KOPT-K1 (cell line): Measurements from ENCODE around the gene SLC13A5.
A peak's percentile ranks its signal among the peaks of the same experiment; 100 is the strongest.
"Not testable (repeated sequence)": the region's sequence is repeated elsewhere in the genome, so short reads cannot be mapped to it uniquely, and the experiment has no call there.

Experiments
- H3K27ac ChIP-seq: fragments of 200-600 bp; sonication (generic); 2 replicates; pipeline ENCODE4 v1.5.1; 2016; ENCODE audit warnings: antibody characterized with exemption, mild to moderate bottlenecking, low read depth, low read length; ENCODE audit not compliant: poor library complexity, severe bottlenecking
- H3K36me3 ChIP-seq: fragments of 200-600 bp; sonication (generic); 2 replicates; pipeline ENCODE4 v1.5.1; 2017; ENCODE audit warnings: antibody characterized with exemption, mild to moderate bottlenecking, low read length, moderate library complexity; ENCODE audit not compliant: insufficient read depth
- H3K9me3 ChIP-seq: fragments of 200-600 bp; sonication (generic); 2 replicates; pipeline ENCODE4 v1.5.1; 2017; ENCODE audit warnings: antibody characterized with exemption, low read length, mild to moderate bottlenecking; ENCODE audit not compliant: insufficient read depth, poor library complexity, severe bottlenecking

Gene SLC13A5

DNA sequence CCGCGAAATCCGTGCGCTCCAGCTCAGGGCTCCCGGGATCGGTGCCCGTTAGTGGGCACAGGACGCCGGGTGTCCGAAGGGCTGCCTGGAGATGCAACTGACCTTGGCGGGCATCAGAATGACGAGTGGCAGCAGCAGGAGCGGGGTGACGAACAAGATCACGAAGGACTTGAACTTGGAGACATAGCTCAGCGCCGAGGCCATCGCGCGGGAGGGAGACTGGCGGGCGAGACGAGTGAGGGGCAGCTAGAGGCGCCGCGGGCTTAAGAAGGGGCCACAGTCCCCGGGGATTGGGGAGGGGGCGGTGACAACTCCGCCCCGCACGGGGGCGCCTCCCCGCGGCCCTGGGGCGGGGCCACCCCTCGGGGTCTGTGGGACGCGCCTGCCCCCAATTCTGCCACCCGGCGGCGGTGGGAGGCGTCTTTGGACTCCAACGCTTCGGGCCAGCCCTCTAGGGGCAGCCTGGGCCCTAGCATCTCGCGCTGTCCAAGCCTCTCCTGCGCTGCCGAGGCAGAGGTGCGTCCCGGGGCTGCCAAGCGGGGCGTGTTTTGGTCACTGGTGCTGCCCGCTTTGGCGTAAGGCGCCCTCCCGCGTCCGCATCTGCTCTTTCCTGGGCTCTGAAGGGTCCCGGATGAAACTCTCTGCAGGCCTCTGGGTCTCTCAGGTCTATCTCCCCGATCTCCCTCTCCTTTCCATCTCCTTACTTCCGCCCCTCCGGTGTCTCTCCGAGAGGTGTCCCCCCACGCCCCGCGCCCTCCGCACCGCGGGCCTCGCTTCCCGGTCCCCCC, at the start of gene SLC13A5:
Gene SLC13A5, minus strand, starts transcription at position 240 of the 788 bp plus-strand sequence. Its CDS starts 36 bp downstream, at position 204.
- H3K27ac ChIP-seq: no peak within 1 kb of the TSS
- H3K36me3 ChIP-seq: no peaks in the 10 kb centered on the region
- no peaks in the 10 kb centered on the region for H3K9me3 ChIP-seq

DNA sequence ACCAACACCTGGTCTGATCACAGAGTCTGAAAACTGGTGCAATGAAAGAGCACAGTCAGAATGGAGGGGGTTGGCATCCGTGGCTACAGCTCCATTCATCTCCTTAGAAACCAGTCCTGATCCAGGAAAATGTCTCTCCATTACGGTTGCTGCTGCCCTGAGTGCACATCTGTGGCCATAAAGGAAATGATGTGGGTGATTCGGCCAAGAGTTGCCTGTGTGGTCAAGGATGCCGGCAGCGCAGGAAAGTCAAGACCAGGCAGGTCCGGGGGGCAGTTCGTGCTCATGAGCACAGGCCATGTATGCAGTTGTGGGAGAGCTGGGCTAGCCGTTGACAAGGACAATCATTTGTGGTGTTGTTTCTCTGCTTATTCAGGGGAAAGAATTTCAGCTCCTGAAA, 48.6 kb upstream of the SLC13A5 start:
- H3K27ac ChIP-seq: no peak overlapping the region
- peaks cover 81% of the 10 kb centered on the region for H3K36me3 ChIP-seq
- H3K9me3 ChIP-seq: peaks cover 11% of the 10 kb centered on the region

DNA sequence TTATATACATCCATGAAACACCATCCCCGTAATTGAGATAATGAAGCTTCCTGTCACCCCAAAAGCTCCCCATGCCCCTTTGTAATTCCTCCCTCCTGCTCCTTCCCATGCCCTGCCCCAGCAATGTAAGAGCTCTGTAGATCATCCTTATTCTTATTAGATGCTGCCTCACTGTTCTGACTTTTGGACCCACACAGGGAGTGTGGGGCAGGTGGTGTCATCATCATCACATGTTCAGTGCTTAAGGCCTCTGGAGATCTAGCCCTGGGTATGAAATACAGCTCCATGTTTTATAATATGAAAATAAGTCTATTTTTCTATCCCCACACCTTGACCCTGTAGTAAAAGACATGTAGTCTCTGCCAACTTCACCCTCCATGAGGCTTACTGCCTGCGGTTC, 44.6 kb upstream of the SLC13A5 start:
- Histone ChIP-seq H3K36me3 (peaks cover 46% of the 10 kb centered on the region), H3K27ac (peak overlapping the region; percentile 81), H3K9me3 (no peaks in the 10 kb centered on the region)

DNA sequence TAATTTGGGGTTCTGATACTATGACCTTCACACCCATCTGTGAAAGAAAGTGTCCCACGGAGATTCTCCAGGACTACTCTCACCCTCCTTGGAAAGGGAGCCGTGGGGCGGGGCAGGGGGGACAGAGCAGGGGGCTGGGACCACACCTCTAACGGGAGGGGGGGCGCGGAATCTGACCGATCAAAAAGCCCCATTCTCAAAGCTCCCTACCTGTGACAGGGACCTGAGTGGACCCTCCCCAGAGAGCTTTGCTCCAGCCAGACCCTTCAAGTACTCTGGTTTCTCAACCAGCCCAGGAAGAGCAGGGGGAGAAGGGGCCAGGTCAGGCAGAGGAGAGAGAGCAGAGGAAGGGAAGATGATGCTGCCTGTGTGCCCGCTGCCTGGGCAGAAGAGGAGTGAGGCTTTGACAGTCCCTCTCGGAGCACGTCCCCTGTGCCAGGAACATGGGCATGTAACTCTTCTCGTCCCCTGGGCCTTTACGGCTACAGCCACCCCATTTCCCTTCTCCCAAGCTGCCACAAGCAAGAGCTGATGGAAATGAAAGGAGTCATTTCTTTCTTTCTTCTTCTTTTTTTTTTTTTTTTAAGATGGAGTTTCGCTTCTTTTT, 43.4 kb upstream of the SLC13A5 start:
- Histone ChIP-seq H3K9me3 (no peaks in the 10 kb centered on the region), H3K36me3 (peaks cover 34% of the 10 kb centered on the region), H3K27ac (peak overlapping the region; percentile 81)

DNA sequence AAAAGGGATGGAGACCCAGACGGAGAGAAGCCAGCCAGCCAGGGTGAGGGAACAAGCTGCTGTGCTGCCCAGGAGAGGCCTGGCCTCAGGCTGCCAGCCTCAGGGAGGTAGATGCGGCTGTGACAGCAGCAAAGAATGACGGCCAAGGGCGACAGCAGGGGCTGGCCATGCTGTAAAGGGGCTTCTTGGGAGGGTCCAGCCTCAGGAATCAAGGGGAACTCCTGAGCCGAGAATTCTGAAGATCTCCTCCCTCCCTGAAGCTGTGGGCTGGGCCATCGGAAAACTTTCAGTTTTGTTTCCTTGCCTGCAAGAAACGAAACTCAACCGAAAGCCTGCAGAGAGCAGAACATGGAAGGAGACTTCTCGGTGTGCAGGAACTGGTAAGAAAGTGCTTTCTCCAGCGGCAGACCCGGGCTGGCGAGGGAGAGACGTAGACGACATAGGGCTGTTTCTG, 42.6 kb upstream of the SLC13A5 start, which contains the start of gene XAF1:
Gene XAF1, plus strand, starts transcription at position 316 of the 454 bp plus-strand sequence. Its CDS starts 33 bp downstream, at position 349.
- no peaks in the 10 kb centered on the region for H3K9me3 ChIP-seq
- peak within 1 kb of the TSS; percentile 81 for H3K27ac ChIP-seq
- H3K36me3 ChIP-seq: peaks cover 26% of the 10 kb centered on the region

DNA sequence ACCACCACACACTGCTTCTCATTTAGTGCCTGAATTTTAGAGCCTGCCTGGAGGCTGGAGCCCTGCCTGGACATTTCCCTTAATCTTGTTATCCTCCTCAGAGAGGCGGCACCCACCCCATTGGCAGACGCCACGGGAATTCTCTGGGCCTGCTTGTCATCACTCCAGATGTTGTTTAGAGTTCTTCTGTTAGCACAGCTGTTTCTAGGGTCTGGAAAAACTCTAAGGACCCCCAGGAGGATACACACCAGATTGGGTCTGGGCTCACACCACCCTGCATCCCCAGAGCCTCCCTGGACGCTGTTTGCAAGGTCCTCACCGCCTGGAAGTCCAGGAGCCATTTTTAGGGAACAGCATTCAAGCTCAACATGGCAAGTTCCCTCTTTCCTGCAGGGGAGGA, 42.1 kb upstream of the SLC13A5 start:
- peaks cover 22% of the 10 kb centered on the region for H3K36me3 ChIP-seq
- peak overlapping the region; percentile 81 for H3K27ac ChIP-seq
- no peaks in the 10 kb centered on the region for H3K9me3 ChIP-seq

DNA sequence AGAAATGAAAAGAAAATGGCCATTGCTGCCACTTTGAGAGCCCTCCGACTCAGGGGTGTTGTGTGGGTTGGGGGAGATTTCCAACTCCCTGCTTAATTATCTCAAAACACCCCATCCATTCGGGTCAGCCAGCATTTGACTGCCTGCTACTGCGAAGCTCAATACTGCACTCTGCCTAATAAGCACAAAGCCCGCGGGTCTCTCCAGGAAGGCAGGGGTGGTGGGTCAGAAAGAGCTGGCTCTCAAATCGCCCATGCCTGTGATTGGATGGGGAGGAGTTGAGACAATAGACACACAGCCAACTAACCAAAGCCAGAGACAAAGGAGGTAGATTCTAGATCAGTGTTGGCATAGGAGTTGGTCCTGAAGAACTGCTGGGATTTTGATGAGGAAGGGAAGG, 40.4 kb upstream of the SLC13A5 start:
- Histone ChIP-seq H3K36me3 (peaks cover 6% of the 10 kb centered on the region), H3K9me3 (peaks cover 6% of the 10 kb centered on the region), H3K27ac (no peak overlapping the region)

DNA sequence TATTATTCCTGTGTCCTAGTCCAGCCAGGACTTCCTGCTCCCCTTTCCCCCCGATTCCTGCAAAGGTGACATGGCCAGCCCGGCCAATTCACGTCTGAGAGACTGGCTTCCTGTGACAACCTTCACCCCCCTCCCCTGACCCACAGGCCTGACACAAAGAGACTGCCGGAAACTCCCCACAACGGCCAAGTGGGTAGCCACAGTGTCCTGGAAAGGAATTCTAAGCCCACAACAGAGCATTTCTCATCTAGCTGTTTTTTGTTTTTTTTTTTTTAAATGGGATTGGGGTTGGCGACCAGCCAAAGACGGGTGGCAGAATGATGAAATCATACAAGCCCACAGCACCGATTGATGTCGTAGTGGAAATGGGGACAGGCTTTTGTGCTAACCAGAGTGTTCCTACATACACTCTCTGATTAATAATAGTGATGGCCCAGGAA, 39.9 kb upstream of the SLC13A5 start:
- Histone ChIP-seq H3K27ac (no peak overlapping the region), H3K36me3 (peaks cover 1% of the 10 kb centered on the region; the same call in 1 of the 2 replicates), H3K9me3 (peaks cover 6% of the 10 kb centered on the region)

DNA sequence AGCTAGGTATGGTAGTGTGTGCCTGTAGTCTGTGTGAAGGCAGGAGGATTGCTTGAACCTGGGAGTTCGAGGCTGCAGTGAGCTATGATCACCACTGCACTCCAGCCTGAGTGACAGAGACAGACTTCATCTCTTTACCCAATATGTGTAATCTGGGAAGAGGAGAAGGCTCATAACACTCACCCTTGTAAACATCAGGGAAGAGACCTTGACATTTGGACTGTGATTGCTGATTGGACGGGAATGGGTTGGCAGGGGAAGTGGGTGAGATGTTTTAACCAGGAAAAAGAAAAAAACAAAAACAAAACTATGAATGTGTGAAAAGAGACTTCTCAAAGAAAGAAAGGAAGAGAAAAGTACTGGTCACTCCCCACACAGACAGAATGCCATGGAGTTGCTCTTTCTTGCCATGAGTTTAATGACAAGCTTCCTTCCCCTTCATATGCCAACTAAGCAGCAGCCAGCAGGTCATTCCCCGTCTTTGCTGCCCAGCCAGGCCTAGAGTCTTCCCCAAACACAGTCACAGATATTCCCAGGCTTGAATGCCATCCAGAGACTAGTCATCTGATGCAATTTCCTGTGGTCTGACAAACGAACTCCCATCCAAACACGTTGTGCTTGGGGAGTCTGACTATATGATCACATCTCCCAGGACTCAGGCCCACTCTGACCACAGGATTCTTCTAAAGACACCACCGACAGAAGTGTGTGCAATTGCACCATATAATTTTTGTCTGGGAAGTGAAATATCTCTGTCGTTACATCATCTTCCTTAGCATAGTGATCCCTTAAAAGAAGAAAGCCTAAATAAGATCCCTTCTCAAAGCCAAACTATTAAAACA, 39.1 kb upstream of the SLC13A5 start:
- Histone ChIP-seq H3K9me3 (peaks cover 6% of the 10 kb centered on the region), H3K36me3 (no peaks in the 10 kb centered on the region), H3K27ac (no peak overlapping the region)

DNA sequence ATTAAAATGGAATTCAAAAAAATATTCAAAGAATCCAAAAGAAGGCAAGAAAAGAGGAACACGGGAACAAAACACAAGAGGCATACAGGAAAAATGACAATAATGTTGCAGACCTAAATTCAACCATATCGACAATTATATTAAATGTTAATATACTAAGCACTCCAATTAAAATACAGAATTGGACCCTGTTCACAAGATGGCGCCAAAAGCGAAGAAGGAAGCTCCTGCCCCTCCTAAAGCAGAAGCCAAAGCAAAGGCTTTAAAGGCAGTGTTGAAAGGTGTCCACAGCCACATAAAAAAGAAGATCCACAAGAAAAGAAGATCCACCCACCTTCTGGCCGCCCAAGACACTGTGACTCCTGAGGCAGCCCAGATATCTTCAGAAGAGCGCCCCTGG, 36.4 kb upstream of the SLC13A5 start:
- Histone ChIP-seq H3K36me3 (no peaks in the 10 kb centered on the region), H3K27ac (no peak overlapping the region), H3K9me3 (peaks cover 6% of the 10 kb centered on the region)

DNA sequence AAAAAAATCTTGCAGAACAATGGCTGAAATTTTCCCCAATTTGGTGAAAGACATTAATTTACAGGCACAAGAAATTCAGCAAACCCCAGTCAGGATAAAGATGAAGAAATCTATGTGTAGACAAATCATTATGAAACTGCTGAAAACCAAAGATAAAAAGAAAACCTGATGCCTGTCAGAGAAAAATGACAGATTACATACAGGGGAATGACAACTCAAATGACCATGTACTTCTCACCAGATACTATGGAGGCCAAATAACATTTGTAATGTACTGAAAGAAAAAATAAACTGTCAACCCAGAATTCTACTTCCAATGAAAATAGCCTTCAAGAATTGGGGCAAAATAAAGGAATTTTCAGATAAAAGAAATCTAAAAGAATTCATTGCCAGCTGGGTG, 35.4 kb upstream of the SLC13A5 start:
- Histone ChIP-seq H3K9me3 (peaks cover 6% of the 10 kb centered on the region), H3K36me3 (no peaks in the 10 kb centered on the region), H3K27ac (no peak overlapping the region)

DNA sequence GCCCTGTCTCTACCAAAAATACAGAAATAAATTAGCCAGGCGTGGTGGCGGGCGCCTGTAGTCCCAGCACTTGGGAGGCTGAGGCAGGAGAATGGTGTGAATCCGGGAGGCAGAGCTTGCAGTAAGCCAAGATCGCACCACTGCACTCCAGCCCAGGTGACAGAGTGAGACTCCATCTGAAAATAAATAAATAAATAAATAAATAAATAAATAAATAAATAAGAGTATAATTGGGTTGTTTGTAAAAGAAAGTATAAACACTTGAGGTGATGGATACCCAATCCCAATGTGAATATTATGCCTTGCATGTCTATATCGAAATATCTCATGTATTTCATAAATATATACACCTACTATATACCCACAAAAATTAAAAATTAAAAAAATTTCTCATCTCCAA, 33.5 kb upstream of the SLC13A5 start:
- H3K27ac ChIP-seq, H3K9me3 ChIP-seq, H3K36me3 ChIP-seq: not testable (repeated sequence)

DNA sequence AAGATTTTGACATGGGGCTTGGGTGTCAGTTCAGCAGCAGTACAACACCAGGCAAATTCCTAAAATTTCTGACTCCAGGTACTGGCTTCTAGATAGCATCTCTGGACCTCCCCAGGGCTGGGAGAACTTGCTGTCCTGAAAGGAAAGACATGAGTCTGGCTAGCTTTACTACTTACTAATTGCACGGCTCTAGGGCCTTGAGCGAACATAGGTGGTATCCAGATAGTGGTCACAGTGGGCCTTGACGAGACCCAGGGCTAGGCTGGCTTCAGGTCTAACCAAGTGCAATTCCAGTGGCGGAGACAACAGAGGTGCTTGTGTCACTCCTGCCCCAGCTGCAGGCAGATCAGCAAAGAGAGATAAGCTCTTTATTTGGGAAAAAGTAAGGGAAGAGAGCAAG, 16.4 kb upstream of the SLC13A5 start:
- Histone ChIP-seq H3K9me3 (peaks cover 3% of the 10 kb centered on the region), H3K36me3 (no peaks in the 10 kb centered on the region), H3K27ac (no peak overlapping the region)

DNA sequence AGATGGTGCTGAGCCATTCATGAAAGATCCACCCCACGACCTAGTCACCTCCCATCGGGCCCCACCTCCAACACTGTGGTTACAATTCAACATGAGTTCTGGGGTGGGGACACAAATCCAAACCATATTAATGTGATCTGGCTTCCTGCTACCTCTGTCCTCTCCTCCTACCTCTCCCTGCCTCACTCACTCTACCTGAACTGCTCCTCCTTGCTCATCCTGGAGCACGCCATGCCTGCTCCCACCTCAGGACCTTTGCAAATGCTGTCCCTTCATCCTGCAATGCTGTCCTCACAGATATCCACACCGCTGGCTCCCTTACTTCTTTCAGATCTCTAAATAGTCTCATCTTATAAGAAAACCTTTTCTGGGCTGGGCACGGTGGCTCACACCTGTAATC, 10.8 kb upstream of the SLC13A5 start:
- H3K36me3 ChIP-seq: no peaks in the 10 kb centered on the region
- H3K27ac ChIP-seq: no peak overlapping the region
- H3K9me3 ChIP-seq: peaks cover 3% of the 10 kb centered on the region

DNA sequence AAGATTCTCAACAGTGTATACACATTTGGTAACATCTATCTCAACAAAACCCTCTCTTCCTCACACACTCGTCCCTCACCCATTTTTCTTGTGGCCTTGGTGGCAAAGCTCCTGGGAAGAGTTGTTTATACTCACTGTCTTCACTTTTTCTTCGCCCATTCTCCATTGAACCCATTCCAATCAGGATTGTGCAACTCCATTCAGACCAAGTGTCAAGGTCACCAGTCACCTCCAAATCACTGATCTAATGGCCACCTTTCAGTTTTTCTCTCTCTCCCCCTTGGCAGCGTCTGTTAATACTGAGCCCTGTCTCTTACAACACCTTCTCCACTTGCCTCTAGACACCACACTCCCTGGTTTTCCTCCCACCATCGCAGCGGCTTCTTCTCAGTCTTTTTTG, 8.6 kb upstream of the SLC13A5 start:
- peaks cover 3% of the 10 kb centered on the region for H3K9me3 ChIP-seq
- H3K36me3 ChIP-seq: no peaks in the 10 kb centered on the region
- no peak overlapping the region for H3K27ac ChIP-seq
